Calu3 (cell line): ENCODE data around the gene NEK7. TPM values are rescaled to one million over a fixed set of nuclear protein-coding genes. Genes with fewer than 3 reads are reported as not detected.

Source experiments
- BruUV-seq: library from RNA; stranded (reverse); fragments of 400-500 nt; replicated peaks from 2 replicates; lab custom pipeline; 2021; lab: Mats Ljungman, UMichigan
- CTCF ChIA-PET: fragments of 300-600 bp; sonication (Branson Sonifier 250); formaldehyde crosslinking; loops from one replicate; lab custom pipeline; 2022; ENCODE audit warnings: antibody characterized with exemption; lab: Charles Lee
- DNase-seq: peaks from one replicate; pipeline ENCODE4 v3.0.0; 2022
- H3K27ac Mint-ChIP-seq: one replicate; pipeline ENCODE4 v1.8.0; 2022; ENCODE audit warnings: mixed read lengths; ENCODE audit not compliant: unreplicated experiment
- H3K27me3 Mint-ChIP-seq: one replicate; pipeline ENCODE4 v1.8.0; 2022; ENCODE audit warnings: mixed read lengths; ENCODE audit not compliant: unreplicated experiment
- H3K36me3 Mint-ChIP-seq: one replicate; pipeline ENCODE4 v1.8.0; 2022; ENCODE audit warnings: mild to moderate bottlenecking, moderate library complexity, mixed read lengths; ENCODE audit not compliant: insufficient read depth, unreplicated experiment
- H3K4me1 Mint-ChIP-seq: one replicate; pipeline ENCODE4 v1.8.0; 2022; ENCODE audit warnings: mild to moderate bottlenecking, low read depth, mixed read lengths; ENCODE audit not compliant: unreplicated experiment
- H3K4me3 Mint-ChIP-seq: one replicate; pipeline ENCODE4 v1.8.0; 2022; ENCODE audit warnings: mild to moderate bottlenecking, low read depth, moderate library complexity, mixed read lengths; ENCODE audit not compliant: unreplicated experiment
- H3K9me3 Mint-ChIP-seq: one replicate; pipeline ENCODE4 v1.8.0; 2022; ENCODE audit warnings: low read depth, mixed read lengths; ENCODE audit not compliant: unreplicated experiment
- CTCF ChIP-seq: fragments of 200-600 bp; IDR thresholded peaks from one replicate; pipeline ENCODE4 v1.8.0; 2022; ENCODE audit warnings: antibody characterized with exemption; ENCODE audit not compliant: unreplicated experiment
- intact Hi-C: fragments of 100-400 bp; cut with micrococcal nuclease; formaldehyde crosslinking; loops from one replicate; pipeline ENCODE4 v1.10.0; 2022; ENCODE audit not compliant: unreplicated experiment
- total RNA-seq: library from RNA; stranded (reverse); gene quantifications from 2 replicates; pipeline ENCODE4 v1.2.3, GENCODE V29; 2022

Gene NEK7
- total RNA-seq, 1 experiment from 2014 or later = 145 TPM

DNA sequence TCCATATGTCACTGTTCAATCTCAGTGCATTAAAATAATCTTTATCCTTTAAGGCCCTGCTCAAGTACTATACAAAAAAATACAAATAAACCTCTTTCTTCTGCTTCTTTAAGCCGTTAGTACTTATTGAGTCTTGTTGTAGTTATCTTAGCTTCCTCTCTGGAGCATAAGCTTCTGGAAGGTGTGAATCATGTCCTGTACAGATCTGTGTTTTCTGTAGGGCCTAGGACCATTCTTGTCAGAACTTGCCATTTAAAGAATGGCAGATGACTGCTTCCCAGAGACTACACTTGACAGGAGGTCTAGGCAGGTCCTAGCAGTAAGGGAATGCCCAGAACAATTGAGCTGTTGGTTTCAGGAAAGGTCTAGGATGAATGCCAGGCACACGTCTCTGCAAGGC is 12.9 kb downstream of the NEK7 start:
- intact Hi-C loops = loop anchor here (10.0 kb wide), 1 partner anchor 475 kb away; no protein-coding TSS in a partner anchor
- H3K4me1 Mint-ChIP-seq = peaks cover 92% of the 10 kb centered on the region
- H3K4me3 Mint-ChIP-seq = no peak overlapping the region
- CTCF ChIA-PET = no interaction called here
- peaks cover 13% of the 10 kb centered on the region for H3K36me3 Mint-ChIP-seq
- no peaks in the 10 kb centered on the region for H3K9me3 Mint-ChIP-seq
- peak overlapping the region; percentile 21 for H3K27ac Mint-ChIP-seq
- H3K27me3 Mint-ChIP-seq = no peaks in the 10 kb centered on the region
- DNase-seq = no peak
- no peak for TF ChIP-seq CTCF
- BruUV-seq = no TSS peak

DNA sequence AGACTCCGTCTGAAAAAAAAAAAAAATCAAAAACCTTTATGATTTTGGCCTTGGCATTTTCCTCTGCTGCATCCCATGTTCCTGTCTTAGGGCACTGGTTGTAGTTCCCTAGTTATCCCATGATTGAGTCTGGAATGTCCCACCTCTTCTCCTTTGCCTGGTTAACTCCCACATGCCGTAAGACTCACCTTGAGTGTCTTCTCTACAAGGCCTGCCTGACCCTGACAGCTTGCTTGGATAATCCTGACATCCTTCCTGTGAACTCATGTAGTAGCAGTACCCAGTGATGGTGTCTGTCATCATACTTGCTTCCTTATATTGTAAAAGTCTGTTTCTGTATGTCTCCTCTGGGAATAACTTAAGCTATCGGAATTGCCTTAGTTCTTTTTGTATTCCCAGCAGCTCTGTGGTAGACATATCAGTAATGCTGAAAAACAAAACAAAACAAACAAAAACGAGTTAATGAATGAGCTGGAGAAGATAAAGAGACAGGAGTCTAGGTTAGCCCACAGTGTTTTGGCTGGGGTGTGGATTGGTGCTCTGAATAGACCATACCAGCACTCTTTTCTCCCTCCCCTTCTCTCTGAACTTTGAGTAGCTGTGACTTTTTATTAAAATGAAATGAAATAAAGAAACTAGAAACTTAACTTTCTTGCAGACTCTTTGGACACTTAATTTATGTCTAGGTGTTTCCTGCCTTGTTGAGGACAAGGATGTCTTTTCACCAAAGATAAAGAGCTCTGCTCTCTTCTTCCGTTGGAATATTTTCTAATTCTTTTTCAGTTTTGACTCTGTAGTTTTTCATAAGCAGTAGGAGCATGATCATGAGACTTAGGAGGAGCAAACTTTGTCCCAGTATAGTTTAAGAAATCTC is 15.1 kb downstream of the NEK7 start:
- CTCF ChIA-PET = interaction anchor here (0.6 to 1.3 kb wide), 3 partner anchors 16 to 307 kb away, joined by 3 to 4 read pairs (median 3); no protein-coding TSS in a partner anchor
- intact Hi-C loops = loop anchor here (10.0 kb wide), 1 partner anchor 477 kb away; no protein-coding TSS in a partner anchor
- Mint-ChIP-seq H3K9me3 (no peaks in the 10 kb centered on the region), H3K36me3 (peaks cover 13% of the 10 kb centered on the region), H3K27ac (no peak overlapping the region), H3K4me3 (no peak overlapping the region), H3K4me1 (peaks cover 90% of the 10 kb centered on the region), H3K27me3 (no peaks in the 10 kb centered on the region)
- BruUV-seq = no TSS peak
- TF ChIP-seq CTCF = no peak
- no peak for DNase-seq

- Mint-ChIP-seq H3K27ac (peak overlapping the region; percentile 30), H3K4me3 (no peak overlapping the region), H3K36me3 (peaks cover 9% of the 10 kb centered on the region), H3K27me3 (no peaks in the 10 kb centered on the region), H3K4me1 (peaks cover 89% of the 10 kb centered on the region), H3K9me3 (no peaks in the 10 kb centered on the region)
- no peak for DNase-seq
- BruUV-seq = no TSS peak
- CTCF ChIA-PET = interaction anchor here (0.6 to 1.1 kb wide), 2 partner anchors 12 to 215 kb away, joined by 3 to 4 read pairs; no protein-coding TSS in a partner anchor
- intact Hi-C loops = loop anchor here (10.0 kb wide), 1 partner anchor 479 kb away; no protein-coding TSS in a partner anchor
- no peak for TF ChIP-seq CTCF
These were observed 17.0 kb downstream of the NEK7 start for GRCh38 chr1:198173832-198174231.

DNA sequence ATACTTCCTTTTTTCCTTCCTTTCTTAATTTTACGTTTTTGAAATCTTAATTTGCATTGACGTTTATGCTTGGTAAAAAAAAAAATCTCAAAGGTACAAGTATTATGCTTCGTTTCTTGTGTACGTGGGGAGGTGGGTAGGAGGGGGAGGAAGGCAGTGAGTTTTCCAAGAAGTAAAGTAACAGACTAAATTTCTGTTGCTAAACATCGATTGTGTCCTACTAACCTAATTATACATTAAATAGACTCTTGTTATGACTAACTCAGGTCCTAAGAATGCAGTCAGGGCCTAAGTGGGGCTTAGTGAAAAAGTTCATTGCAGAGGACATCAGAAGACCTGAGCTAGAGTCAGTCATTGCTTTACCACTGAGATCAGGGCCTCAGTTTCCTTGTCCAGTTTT is 17.5 kb downstream of the NEK7 start:
- Mint-ChIP-seq H3K27me3 (no peaks in the 10 kb centered on the region), H3K27ac (peak overlapping the region; percentile 30), H3K9me3 (no peaks in the 10 kb centered on the region), H3K4me3 (no peak overlapping the region), H3K36me3 (peaks cover 9% of the 10 kb centered on the region), H3K4me1 (peaks cover 88% of the 10 kb centered on the region)
- DNase-seq = no peak
- BruUV-seq = no TSS peak
- no peak for TF ChIP-seq CTCF
- intact Hi-C loops = loop anchor here (10.0 kb wide), 1 partner anchor 479 kb away; no protein-coding TSS in a partner anchor
- CTCF ChIA-PET = interaction anchor here (0.6 to 1.5 kb wide), 3 partner anchors 12 to 216 kb away, joined by 3 to 4 read pairs (median 3); no protein-coding TSS in a partner anchor
